Neural cell (in vitro differentiated cells): Measurements from ENCODE around the gene SPATA31D3. TPM values are rescaled to one million over a fixed set of nuclear protein-coding genes. Genes with fewer than 3 reads are reported as not detected.

Experiments
- H2AFZ ChIP-seq: fragments of 200-600, 300-800 bp; sonication (generic), shearing (Covaris generic); 2 replicates; pipeline ENCODE4 v1.6.0; 2014; ENCODE audit warnings: low read depth, mild to moderate bottlenecking, antibody characterized with exemption, low read length, moderate library complexity
- H3F3A ChIP-seq: fragments of 200-600 bp; shearing (Covaris generic); 2 replicates; pipeline ENCODE4 v1.6.1; 2016; ENCODE audit warnings: mild to moderate bottlenecking, moderate library complexity, mixed read lengths, antibody characterized with exemption, low read length; ENCODE audit not compliant: insufficient read depth, poor library complexity, severe bottlenecking
- H3K27ac ChIP-seq: fragments of 200-600, 300-800 bp; sonication (generic), shearing (Covaris generic); 2 replicates; pipeline ENCODE4 v1.5.1; 2014; ENCODE audit warnings: mild to moderate bottlenecking, low read length, moderate library complexity
- H3K27me3 ChIP-seq: fragments of 300-800, 200-600 bp; sonication (generic), shearing (Covaris generic); 2 replicates; pipeline ENCODE4 v1.6.0; 2014; ENCODE audit warnings: mild to moderate bottlenecking, low read depth, low read length, moderate library complexity; ENCODE audit not compliant: insufficient read depth
- H3K36me3 ChIP-seq: fragments of 300-800, 200-600 bp; sonication (generic), shearing (Covaris generic); 2 replicates; pipeline ENCODE4 v1.5.1; 2014; ENCODE audit warnings: mild to moderate bottlenecking, antibody characterized with exemption, low read length, moderate library complexity; ENCODE audit not compliant: insufficient read depth
- H3K4me2 ChIP-seq: fragments of 300-800, 200-600 bp; sonication (generic), shearing (Covaris generic); 2 replicates; pipeline ENCODE4 v1.6.0; 2014; ENCODE audit warnings: mild to moderate bottlenecking, low read length
- H3K4me3 ChIP-seq: fragments of 300-800, 200-600 bp; sonication (generic), shearing (Covaris generic); 2 replicates; pipeline ENCODE4 v1.5.1; 2014; ENCODE audit warnings: mild to moderate bottlenecking, low read length, moderate library complexity
- H3K79me2 ChIP-seq: fragments of 200-600 bp; shearing (Covaris generic); replicated peaks from 2 replicates; pipeline ENCODE4 v1.6.0; 2014; ENCODE audit warnings: mild to moderate bottlenecking, low read length, moderate library complexity; ENCODE audit not compliant: insufficient read depth
- H3K9ac ChIP-seq: fragments of 300-800, 200-600 bp; sonication (generic), shearing (Covaris generic); 2 replicates; pipeline ENCODE4 v1.6.1; 2016; ENCODE audit warnings: mild to moderate bottlenecking, low read length, mixed read lengths
- H3K9me2 ChIP-seq: fragments of 200-600 bp; shearing (Covaris generic); 2 replicates; pipeline ENCODE4 v1.6.1; 2016; ENCODE audit warnings: mild to moderate bottlenecking, low read length, mixed read lengths; ENCODE audit not compliant: insufficient read depth
- H3K9me3 ChIP-seq: fragments of 200-600, 300-800 bp; sonication (generic), shearing (Covaris generic); 2 replicates; pipeline ENCODE4 v1.6.1; 2016; ENCODE audit warnings: mild to moderate bottlenecking, mixed run types, low read length, moderate library complexity, mixed read lengths
- H4K20me1 ChIP-seq: fragments of 200-600 bp; shearing (Covaris generic); 2 replicates; pipeline ENCODE4 v1.6.1; 2016; ENCODE audit warnings: mild to moderate bottlenecking, mixed run types; ENCODE audit not compliant: insufficient read depth
- CTCF ChIP-seq: fragments of 450-650 bp; IDR thresholded peaks from 2 replicates; pipeline ENCODE4 v1.5.1; 2014; ENCODE audit warnings: antibody characterized with exemption, mild to moderate bottlenecking, moderate library complexity; ENCODE audit not compliant: poor library complexity, severe bottlenecking
- EP300 ChIP-seq: fragments of 450-650 bp; conservative IDR thresholded peaks from 2 replicates; pipeline ENCODE4 v1.6.1; 2014; ENCODE audit warnings: antibody characterized with exemption, mild to moderate bottlenecking, moderate library complexity; ENCODE audit not compliant: poor library complexity, severe bottlenecking
- EZH2 ChIP-seq: fragments of 200-600, 300-800 bp; shearing (Covaris generic), sonication (generic); IDR thresholded peaks from 2 replicates; pipeline ENCODE4 v1.6.1; 2014; ENCODE audit warnings: antibody characterized with exemption, low read length, borderline replicate concordance, mild to moderate bottlenecking; ENCODE audit not compliant: insufficient read depth, poor library complexity, severe bottlenecking
- MXI1 ChIP-seq: fragments of 450-650 bp; conservative IDR thresholded peaks from 2 replicates; pipeline ENCODE4 v1.6.1; 2014; ENCODE audit warnings: antibody characterized with exemption, mild to moderate bottlenecking; ENCODE audit not compliant: poor library complexity, severe bottlenecking
- POLR2AphosphoS5 ChIP-seq: IDR thresholded peaks from 2 replicates; pipeline ENCODE4 v1.6.1; 2012
- RAD21 ChIP-seq: fragments of 450-650 bp; conservative IDR thresholded peaks from 2 replicates; pipeline ENCODE4 v1.6.1; 2014; ENCODE audit warnings: antibody characterized with exemption, mild to moderate bottlenecking, moderate library complexity
- REST ChIP-seq: IDR thresholded peaks from 2 replicates; pipeline ENCODE4 v1.6.1; 2012; ENCODE audit warnings: borderline replicate concordance
- SMC3 ChIP-seq: fragments of 450-650 bp; conservative IDR thresholded peaks from 2 replicates; pipeline ENCODE4 v1.6.1; 2014; ENCODE audit warnings: antibody characterized with exemption, mild to moderate bottlenecking, moderate library complexity; ENCODE audit not compliant: poor library complexity
- TAF1 ChIP-seq: IDR thresholded peaks from 2 replicates; pipeline ENCODE4 v1.6.1; 2012; ENCODE audit warnings: low read depth
- polyA plus RNA-seq: library from polyadenylated mRNA; depleted of rRNA; stranded (reverse); fragments of >200 nt; gene quantifications from 2 replicates; pipeline ENCODE4 v1.2.3, GENCODE V29; 2014

SPATA31D3 gene
- polyA plus RNA-seq, 1 donor from 2014 or later: not detected

GRCh38 chr9:81902196-81902595 lies 41.1 kb upstream of the SPATA31D3 start:
- Histone ChIP-seq H3K79me2 (no peaks in the 10 kb centered on the region), H3K9ac (no peak overlapping the region), H3K4me2 (no peak overlapping the region), H3K4me3 (no peak overlapping the region), H3F3A (no peaks in the 10 kb centered on the region), H3K9me2 (no peaks in the 10 kb centered on the region), H4K20me1 (no peaks in the 10 kb centered on the region), H3K27ac (no peak overlapping the region), H2AFZ (no peak overlapping the region), H3K9me3 (no peaks in the 10 kb centered on the region), H3K36me3 (no peaks in the 10 kb centered on the region), H3K27me3 (no peaks in the 10 kb centered on the region)
- TF ChIP-seq TAF1 (no peak), RAD21 (no peak), EZH2 (no peak), EP300 (no peak), CTCF (no peak), REST (no peak)

- Histone ChIP-seq H3K4me2 (no peak overlapping the region), H2AFZ (no peak overlapping the region), H3K4me3 (no peak overlapping the region), H3K9ac (no peak overlapping the region), H3K79me2 (no peaks in the 10 kb centered on the region), H4K20me1 (no peaks in the 10 kb centered on the region), H3K27me3 (no peaks in the 10 kb centered on the region), H3K9me2 (no peaks in the 10 kb centered on the region), H3K9me3 (no peaks in the 10 kb centered on the region), H3F3A (no peaks in the 10 kb centered on the region), H3K36me3 (no peaks in the 10 kb centered on the region), H3K27ac (no peak overlapping the region)
- no peak for TF ChIP-seq SMC3
- TF ChIP-seq EZH2: no peak
Measured at GRCh38 chr9:81902626-81903025, 40.7 kb upstream of the SPATA31D3 start.

GRCh38 chr9:81906671-81907070 lies 36.6 kb upstream of the SPATA31D3 start:
- no peak overlapping the region for H3K4me2 ChIP-seq
- TF ChIP-seq MXI1: no peak
- no peak for TF ChIP-seq EZH2
- TF ChIP-seq REST: no peak
- no peak for TF ChIP-seq TAF1
- no peak for TF ChIP-seq EP300
- no peak for TF ChIP-seq CTCF
- no peak for TF ChIP-seq RAD21
- TF ChIP-seq POLR2AphosphoS5: no peak
- no peak for TF ChIP-seq SMC3
- H3K79me2 ChIP-seq: no peaks in the 10 kb centered on the region
- no peaks in the 10 kb centered on the region for H3K27me3 ChIP-seq
- no peaks in the 10 kb centered on the region for H4K20me1 ChIP-seq
- no peak overlapping the region for H2AFZ ChIP-seq
- H3K9me3 ChIP-seq: no peaks in the 10 kb centered on the region
- H3K27ac ChIP-seq: no peak overlapping the region
- no peak overlapping the region for H3K4me3 ChIP-seq
- no peak overlapping the region for H3K9ac ChIP-seq
- no peaks in the 10 kb centered on the region for H3F3A ChIP-seq
- H3K9me2 ChIP-seq: no peaks in the 10 kb centered on the region
- no peaks in the 10 kb centered on the region for H3K36me3 ChIP-seq
